GM18498 (cell line): ENCODE data around the gene LINC01488.

Source experiments
- ATAC-seq: cut with Tn5 transposase; IDR thresholded peaks from one replicate; pipeline ENCODE4 v1.9.1; 2021; ENCODE audit warnings: mild to moderate bottlenecking, moderate library complexity; ENCODE audit not compliant: unreplicated experiment

LINC01488 gene

DNA sequence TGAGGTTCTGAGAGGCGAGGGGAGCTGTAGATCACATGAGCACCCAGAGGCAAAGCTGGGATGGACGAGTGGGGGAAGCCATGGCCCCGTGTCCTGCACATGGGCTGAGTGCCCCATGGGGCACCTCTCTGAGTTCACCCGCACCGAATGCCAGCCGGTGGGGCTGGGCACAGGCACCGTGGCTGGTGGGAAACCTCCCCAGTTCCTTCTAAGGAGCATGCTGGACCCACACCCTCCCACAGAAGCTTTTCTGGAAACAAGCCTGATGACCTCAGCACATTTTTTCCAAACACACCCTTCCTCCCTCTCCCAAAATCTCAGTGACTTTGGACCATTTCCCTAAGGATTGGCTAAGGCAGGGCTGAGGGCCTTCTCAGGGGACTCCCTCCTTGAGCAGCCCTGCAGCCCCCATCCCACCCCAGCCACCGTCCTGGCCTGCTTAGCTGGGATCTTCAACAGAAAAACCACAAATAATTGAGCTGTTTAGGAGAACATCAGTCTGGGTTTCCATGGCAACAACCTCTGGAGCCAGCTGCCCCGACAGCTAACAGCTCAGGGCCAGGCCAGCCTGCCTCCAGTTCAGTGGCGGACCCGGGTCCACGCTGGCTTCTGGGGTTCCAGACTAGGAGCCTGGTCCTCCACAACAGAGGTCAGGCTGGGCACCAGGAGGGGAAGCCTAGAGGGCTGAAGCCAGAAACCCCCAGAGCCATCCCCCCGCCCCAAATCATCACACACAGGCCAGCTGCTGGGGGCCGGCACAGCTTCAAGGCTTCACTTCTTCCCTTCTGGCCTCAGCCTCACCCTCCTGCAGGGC lies 18.1 kb upstream of the LINC01488 start:
- ATAC-seq, result no peak

DNA sequence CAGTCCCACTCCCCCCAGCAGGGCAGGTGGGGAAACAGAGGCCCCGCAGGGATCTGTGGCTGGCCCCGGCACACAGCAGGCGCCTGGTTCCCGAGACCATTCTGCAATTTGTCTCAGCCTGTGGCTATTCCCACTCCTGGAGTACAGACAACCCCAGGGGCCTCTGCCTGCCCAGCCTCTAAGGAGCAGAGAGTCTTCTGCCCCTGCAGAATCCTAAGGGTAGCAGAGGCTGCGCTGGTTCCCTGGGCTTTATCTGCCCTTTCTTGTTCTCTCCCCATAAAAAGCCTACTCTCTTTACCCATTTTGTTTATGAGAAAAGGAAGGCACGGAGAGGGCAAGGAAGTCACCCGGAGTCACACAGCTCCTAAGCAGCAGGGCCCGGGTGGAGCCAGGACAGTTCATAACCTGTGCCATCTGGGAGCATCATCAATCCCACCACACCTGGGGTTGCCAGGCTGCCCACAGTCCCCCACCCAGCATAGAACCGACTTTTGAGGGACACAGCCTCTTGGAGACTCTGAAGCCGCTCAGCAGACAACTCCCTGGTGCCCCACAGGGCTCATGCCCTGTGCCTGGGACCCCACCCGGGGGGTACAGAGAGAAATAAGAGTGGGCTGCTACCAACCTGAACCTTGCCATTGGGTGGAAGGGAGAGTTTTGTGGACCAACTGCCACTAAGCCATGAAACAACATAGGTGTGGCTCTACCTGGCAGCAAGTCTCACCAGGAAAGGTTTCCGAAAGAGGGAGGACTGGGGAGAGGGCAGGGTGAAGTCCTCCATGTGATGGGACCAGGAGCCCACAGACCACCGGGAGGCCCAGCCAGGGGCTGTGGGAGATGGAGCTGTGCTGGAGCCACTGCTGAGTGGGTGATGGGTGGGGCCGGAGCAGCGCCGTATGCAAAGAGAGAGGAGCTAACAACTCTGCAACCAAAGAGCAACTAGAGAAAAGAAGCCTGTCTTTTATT lies 17.2 kb upstream of the LINC01488 start:
- ATAC-seq, result no peak

DNA sequence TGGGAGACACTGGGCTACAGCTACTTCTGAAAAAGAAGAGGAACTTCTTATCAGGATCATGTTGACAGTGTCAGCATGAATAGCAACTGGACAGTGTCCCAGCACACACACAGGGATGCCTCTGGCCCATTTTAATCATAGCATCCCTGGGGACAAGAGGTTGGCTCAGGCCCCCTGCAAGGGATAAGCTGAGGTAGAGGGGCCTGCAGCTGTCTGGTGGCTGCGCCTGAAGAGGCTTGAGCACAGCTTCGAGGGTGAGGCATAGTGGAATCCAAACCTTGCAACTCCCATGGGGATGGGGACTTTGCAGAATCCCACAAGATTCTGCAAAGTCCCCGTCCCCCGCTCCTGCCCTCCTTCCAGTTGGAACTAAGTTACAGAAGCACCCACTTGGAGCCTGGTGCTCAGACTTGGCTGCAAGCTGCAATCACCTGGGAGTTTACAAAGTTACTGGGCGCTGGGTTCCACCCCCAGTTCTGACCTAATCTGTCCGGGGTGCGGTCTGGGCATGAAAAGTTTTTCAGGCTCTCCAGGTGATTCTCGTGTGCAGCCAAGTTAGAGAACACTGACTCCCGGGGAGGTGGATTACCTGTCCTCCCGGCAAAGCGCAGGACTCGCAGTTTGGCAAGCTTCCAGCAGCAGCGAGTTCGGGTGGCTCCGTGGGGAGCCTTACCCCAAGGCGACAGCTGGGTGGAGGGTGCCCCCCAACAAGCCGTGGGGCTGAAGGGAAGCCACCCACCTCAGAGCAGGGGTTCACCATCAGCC lies 16.0 kb upstream of the LINC01488 start:
- ATAC-seq, result no peak

DNA sequence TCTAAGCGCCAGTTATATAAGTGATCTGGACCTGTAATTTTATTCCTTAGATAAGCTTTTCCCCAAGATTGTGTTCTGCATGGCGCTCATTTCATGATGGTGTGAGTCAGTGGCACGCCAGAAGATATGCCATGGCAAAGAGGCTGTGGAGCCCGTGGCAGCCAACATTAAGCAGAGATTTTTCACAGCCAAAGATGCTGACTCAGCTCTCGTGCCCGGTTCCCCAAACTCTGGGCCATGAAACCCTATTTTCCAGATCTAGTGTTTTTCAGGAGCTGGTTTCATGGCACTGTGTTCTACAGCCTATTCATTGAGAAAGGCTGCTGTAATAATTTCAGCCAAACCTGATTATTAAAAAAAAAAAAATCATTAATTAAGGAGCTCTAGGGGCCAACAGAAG lies 15.4 kb upstream of the LINC01488 start:
- no peak for ATAC-seq

DNA sequence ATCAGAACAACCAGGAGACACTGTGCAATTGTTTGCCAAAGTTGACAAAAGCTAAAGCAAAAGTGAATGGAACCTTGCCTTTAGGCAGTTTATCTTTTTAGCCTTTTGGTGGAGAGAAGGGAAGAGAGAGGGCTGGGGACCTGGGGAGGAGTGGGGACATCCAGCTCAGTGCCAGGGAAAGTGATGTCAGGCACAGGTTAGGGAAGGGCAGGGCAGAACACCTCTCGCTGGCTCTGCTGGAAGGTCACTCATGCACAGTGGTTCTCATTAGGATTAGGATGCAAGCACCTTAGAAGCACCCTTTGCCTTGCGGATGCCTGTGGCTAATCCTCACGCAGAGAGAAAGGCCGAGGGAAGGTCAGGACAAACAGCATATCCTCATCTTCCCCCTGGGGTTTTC lies 14.3 kb upstream of the LINC01488 start:
- no peak for ATAC-seq

DNA sequence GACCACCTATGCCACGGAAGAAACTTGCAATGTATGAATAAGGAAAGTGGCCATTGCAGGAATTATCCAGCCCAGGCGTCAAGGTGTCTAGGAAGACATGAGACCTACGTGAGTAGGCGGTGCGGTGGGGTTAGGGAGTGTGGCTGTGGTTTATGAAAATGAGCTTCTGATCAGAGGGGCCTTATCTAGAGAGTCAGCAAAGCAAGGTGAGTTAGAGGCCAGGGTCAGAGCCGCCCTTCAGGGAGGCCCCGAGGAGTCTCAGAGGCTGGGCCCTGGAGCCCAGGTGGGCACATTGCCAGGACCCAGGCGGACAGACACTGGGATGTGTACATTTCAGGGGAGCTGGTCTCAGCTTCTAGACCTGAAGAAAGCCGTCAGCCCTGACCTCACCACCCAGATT lies 13.8 kb upstream of the LINC01488 start:
- ATAC-seq, result no peak

DNA sequence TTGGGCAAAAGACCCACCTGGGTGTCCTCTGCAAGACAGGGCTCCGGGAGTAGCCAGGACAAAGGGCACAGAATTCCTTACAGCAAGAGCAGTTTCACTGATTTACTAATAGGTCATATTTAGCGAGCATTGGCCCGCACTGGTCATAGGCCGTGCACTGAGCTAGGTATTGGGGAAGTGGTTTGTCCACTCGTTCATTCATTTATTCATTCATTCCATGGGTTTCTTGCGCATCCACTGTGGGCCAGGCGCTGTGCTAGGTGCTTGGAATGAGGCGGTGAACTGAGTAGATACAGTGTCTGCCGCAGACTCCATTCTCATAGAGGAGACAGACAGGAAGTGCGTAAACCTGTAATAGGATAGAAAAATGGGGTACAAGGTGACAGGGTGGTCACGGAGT lies 13.2 kb upstream of the LINC01488 start:
- ATAC-seq, result no peak

DNA sequence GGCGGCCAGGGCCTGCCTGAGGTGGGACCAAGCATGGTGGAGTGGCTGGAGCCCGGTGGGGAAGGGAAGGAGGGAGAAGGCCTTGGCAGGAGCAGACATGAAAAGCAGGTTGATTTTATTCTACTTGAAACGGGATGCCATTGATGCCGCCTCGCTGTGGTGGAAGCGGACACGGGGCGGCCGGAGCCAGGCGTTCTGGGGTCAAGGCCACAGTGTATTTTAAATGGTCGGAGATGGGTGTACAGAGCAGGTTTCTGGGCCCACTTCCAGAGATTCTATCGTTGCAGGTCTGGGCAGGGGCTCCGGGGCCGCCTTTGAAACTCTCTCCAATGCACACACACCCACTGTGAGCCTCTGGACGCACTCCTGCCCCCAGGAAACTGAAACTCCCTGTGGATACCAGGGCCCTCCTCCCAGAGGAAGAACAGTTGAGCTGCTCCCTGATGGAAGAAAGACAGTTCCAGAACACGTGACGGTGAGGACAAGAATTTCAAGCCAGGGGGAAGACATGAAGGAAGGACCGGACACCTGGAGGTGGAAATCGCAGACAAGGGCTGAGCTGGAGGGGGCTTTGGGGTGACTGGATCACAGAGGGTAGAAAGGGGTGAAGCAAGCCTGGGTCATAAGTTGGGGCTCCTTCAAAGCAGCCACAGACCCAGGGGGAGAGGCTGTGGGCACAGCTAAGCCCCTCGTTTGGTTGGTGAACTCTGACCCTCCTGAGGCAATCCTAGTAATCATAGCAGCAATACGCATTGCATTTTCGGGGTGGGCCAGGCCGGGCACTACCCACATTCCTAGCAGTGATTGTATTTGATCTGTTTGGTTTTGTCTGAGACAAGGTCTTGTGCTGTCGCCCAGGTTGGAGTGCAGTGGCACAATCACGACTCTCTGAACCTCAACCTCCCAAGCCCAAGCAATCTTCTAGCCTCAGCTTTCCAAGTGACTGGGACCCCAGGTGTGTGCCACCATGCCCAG lies 12.3 kb upstream of the LINC01488 start:
- ATAC-seq, result no peak

DNA sequence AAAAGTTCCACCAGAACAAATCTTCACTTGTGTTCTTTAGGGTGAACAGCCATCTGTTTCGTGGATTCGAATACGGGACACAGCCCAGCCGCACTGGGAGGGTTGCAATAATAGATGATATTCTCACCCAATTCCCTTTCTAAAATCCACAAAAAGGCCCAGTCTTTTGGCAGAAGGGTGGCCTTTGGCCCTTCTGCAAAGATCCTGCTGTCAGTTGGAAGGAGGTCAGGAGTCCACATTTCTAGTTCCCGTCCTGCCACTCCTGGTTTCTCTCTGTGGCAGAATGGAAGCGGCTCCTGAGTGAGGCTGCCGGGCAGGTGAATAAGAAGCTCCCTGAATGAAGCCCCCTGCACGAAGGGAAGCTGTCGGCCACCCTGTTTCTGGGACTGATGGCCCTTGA lies 11.2 kb upstream of the LINC01488 start:
- no peak for ATAC-seq

DNA sequence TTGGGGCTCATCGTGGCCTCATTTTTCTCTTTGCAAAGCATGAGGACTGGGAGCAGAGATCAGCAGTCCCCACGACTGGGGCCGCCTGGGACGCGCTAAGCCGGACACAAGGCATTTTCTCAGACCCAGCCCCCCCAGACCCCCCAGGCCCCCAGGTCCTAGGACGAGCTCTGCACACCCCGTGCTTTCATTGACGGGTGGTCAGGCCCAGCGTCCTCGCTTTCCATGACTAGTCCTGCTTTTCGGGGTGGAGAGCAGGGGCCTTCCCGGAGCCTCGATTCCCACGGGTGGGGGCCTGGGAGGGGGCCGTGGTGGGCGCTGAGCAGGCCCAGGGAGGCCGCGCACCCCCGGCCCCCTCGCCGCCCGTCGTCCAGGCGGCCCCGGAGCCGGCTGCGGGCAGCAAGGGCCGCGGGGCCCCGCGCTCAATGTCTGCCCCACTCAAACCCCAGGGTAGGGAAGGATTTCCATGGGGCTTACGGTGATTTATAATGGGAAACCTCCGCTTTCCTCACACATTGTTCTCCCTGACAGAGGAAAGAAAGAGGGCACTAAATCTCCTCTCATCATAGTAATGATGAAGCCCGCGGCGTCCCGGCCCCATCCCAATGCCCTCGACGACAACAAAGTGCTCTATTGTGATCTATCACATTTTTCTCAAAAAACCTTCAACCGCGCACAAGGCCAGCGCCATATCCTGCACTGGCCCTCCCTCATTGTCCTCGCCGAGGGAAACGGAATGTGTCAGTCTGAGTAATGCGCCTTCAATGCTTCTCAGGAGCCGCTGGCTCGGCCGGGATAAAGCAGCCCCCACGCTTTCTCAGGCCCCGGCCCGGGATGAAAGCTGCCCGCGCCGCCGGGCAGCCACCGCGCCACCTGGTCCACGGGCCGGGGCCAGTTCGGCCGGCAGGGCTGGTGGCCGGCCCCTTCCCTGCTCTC lies 10.4 kb upstream of the LINC01488 start:
- no peak for ATAC-seq

DNA sequence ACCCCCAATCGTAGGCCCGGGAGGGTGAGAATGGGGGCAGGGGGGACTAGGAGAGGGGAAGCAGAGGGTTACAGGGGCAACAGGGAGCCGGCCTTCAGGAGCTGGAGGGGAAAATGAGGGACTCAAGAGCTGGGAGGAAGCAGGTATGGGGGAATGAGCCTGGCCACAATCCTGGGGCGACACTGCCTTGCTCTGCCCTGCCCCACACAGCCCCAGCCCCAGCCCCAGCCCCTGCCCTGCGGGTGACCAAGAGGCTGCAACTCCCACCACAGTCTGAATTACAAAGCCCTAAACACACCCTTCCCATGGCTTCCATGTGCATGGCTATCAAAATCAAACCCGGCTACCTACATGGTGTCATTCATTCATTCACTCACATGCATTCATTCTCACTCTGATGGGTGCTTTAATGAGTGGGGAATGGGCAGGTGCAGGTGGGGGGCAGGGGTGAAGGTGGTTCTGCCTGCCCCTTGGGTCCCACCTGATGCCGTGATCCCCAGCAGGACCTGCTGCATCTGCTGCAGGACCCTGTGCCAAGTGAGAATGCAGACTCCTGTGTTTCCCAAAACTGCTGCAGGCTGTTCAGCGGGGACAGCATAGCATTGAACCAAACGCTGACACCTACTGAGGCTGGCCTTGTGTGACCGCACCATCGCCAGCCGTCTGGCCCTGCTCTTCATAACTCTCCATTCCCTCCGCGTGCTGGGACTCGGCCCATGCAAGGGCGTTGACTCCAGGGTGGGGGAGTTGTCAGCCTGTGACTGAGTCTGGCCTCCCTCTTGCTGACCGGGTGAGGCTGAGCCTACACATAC lies 9.5 kb upstream of the LINC01488 start:
- ATAC-seq, result no peak

DNA sequence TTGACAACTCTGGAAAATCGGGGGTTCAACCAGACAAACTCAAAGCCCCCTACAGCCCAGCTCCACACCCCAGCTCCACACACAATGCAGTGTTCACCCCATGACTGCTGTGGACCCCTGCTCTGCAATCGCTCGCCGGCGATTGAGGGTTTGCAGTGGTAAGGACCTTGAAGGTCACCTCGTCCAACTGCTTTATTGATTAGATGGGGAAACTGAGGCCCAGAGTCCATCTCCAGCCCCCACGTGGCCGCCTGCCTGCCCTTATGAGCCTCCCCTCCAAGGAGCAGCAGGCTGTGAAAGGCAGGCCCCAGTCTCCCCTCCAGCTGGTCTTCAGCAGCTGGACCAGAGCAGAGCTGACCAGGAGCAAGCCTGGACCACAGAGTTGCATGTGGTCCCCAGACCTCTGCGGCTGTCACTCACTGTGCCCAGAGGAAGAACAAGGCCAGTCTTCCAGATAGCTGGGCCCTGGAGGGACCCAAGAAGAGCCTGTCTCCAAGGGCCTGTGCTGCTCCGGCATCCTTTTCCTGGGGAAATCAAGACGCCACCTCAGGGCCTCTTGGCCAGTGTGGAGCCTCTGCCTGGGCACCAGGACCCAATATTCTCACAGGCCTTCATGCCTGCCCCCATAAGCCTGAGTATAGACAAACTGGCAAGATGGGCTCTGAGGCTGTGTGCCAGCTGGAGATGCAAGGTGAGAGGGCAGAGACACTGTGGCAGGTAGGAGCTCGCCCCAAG lies 8.8 kb upstream of the LINC01488 start:
- ATAC-seq, result no peak

DNA sequence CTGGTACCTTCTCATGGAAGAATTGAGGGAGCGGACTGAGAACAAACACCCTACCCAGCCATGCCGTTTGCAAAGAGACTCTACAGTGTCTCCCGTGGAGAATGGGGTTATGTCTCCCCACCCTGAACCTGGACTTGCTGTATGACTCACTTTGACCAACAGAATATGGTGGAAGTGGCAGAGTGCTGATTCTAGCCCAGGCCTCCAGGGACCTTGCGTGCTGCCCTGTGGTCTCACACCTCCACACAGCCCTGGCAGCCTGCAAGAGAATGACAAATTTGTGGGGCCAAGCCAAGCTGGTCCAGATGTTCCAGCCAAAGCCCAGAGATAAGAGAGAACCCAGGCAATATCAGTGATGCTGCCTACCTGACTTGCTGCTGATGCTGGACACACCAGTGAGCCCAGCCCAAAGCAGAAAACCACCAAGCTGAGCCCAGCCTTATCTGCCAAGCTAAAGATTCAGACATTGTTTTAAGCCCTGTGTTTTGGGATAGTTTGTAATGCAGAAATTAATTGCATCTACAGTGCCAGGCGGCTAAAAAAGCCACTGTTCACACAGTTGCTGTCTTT lies 8.1 kb upstream of the LINC01488 start:
- no peak for ATAC-seq

DNA sequence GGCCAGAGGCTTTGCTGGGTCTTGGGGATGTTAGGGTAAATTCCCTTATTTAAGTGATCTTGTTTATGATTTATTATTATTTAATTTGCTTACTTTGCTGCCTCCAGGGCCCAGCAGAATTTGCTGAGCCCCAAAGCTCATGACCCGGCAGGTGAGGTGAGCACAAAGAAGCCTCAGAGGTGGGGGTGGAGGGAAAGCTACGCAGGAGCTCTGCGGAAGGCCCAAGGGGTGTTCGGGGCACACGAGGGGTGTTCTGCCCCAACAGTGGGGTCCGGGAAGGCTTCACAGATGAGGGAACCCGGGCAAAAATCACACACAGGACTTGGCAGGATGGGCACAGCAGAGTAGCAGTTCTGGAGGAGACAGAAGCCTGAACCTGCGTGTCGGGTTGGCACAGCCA lies 6.7 kb upstream of the LINC01488 start:
- ATAC-seq, result no peak

DNA sequence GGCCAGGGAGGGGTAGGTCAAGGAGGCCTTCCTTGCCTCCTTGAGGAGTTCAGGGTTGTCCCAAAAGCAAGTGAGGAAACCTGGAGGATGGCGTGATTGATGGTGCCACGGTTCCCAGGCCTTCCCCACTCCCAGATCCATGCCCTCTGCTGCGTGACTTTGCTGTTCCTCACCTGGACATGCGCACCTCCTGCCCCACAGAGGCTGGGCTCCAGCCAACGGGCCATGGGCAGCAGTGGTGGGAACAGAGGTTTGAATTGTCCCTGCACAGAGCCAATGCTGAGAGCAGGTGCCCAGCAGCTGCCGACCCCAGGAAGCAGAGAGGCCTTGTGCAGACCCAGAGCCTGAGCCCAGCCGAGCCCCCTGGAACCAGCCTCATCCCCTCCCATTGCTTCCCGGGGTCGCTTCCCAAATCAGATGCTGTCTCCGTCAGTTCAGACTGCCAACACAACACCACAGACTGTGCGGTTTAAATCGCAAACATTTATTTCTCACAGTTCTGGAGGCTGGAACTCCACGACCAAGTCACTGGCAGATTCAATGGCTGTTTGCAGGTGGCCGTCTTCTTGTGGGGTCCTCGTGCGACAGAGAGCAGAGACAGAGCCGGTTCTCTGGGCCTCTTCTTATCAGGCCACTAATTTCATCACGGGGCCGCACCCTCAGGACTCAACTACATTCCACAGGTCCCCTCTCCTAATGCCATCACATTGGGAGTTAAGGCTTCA lies 6.2 kb upstream of the LINC01488 start:
- no peak for ATAC-seq

DNA sequence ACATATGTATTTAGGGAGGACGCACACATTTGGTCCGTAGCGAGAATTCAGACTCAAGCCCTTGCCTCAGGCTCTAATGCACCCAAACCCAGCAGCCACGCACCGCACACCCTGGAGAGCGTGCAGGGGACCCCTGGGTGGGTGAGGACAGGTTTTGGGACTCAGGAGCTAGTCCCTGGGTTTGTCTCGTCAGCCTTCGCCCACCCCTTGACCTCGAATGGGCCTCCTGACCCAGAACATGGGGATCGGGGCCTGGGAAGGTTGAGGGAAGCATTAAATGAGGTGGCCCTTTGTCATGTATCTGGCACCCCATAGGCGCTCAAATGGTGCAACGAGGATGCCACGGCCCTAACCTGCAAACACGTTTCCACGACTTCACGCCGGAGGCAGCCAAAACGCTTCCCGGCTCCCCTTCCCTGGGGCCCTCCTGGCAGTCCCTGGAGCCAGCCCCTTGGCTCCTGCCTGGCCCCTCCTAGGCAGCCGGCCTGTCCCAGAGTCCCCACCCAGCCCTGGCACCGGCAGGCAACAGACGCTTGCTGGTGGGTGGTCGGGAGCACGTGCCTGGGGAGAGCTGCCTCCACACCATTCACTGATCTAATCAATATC lies 5.5 kb upstream of the LINC01488 start:
- ATAC-seq, result no peak
